CD4-positive, alpha-beta T cell treated with Interleukin-6 at 100 ng/mL for 8 hours (primary cell): ENCODE measurements around the gene LRRC18.

Experiments
- DNase-seq: peaks from one replicate; pipeline ENCODE4 v3.0.0-alpha.2; 2020; ENCODE audit warnings: mixed read lengths, low spot score

The LRRC18 gene

DNA sequence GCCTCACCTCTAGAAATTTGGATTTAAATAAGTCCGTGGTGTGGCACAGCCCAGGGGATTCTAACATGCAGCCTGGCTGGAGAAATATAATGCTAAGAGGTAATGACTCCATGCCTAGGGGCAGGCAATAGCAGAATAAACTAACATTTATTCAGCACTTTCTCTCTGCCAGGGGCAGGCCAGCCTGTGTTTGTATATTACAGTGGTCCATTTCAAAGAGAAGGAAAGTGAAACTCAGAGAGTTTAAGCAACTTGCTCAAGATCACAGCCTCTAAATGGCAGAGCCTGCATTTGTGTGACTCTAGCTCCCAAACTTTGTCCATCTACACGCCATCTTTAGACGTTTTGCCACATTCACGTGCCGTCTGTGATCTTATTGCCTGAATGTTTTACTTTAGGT, 6.7 kb upstream of the LRRC18 start:
- no peak for DNase-seq

DNA sequence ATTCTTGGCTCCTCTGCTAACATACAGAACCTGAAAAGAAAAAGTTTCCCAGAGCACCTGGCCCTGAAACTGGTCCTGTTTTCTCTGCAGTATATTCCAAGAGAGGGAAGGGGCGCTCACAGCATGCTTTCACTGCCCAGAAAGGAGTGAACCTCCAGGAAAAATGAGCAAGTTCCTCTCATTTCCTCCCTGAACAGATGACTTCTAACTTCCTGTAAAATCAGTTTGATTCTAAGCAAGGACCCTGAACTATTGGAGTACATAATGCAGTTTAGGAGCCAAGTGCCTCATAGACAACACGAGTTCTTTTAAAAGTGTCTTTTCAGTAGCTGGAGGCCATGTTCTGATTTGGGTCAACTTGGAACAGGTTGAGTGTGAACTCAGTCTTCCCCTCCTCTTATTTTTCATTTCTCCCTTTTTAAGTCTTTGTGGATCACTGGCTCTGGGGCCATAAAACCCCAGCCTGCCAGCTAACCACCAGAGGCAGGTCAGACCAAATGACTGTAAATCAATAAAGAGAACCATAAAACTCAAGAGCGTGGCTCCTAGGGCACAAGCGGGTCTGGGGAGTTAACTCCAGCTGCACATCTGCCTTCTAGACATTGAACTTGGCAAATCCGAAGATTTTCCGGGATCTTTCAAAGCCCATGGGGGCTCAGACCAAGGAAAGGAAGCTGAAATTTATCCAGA, 5.9 kb upstream of the LRRC18 start:
- DNase-seq, result no peak

DNA sequence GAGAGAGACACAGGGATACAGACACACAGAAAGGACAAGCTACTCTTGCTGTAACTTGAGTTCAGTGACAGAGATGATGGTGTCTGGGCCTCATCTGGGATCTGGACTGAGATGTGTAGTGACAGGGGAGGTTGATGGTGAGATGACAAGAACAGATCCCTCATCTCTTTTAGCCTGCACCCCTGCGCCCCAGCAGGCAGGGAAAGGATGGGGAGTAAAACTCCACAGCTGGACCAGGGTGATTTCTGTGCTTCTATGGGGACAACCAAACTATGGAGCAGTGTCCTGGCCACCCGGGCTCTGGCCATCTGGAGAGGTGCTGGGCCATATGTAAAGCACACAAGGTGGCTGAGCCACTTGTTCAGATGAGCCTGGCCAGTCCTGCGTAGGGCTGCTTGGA, 4.5 kb upstream of the LRRC18 start:
- no peak for DNase-seq

DNA sequence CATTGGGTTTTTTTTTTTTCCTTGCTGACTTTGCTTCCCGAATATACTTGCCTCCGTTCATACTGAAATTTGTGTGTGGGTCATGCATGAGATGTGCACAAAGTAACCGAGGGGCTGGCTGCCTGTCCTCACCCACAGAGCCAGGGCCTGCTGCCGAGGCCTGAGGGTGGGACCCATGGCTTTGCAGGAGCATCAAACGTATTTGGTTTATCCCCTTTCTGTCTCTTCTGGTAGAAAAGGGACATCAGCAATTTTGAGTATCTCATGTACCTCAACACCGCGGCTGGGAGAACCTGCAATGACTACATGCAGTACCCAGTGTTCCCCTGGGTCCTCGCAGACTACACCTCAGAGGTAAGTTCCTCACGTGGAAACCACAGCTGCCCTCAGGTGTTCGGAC, 3.5 kb upstream of the LRRC18 start:
- DNase-seq, result no peak

DNA sequence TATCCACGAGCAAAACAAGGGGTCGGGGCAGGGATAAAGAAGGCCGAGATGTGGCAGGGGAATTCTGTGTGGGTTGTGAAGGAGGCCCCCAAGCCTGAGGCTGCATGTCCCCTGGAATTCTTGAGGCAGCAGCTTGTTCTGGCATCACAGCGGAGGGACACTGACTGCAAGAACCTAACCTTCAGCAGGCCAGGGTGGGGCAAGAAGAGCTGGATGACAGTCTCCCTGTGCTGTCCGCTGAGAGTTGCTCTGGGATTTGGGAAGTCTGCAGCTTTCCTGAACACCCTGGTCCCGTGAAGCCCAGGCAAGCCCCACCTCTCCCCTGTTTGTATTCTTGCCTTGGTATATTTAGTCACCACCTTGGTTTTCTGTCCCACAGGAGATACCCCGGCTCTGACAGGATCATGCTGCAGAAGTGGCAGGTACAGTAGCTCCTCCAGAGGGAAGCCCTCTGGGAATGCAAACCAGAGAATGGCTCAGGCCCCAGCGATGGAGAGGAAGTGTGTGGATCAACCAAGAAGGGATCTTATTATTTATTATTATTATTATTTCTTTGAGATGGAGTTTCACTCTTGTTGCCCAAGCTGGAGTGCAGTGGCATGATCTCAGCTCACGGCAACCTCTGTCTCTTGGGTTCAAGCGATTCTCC, 1.9 kb upstream of the LRRC18 start:
- no peak for DNase-seq

GRCh38 chr10:48940958-48941357, 1.3 kb upstream of the LRRC18 start:
- DNase-seq, result no peak

DNA sequence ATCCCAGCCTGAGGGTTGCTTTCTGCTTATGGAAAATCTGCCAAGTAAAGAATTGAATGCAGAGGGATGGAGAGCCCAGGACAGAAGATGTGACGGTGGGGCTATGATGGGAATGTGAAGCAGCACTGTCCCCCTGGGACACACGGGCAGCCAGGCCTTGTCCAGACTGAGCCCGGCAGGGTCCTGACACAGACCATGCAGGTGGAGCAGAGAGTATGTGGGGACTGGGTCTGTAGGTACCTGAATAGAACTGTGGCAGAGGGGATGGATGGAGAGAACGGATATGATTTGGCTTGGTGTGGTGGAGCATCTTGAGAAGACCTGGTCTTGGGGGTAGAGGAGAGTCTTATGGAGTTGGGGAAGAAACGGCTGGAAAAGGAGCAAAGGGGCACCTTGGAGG, 732 bp upstream of the LRRC18 start:
- DNase-seq, result no peak

DNA sequence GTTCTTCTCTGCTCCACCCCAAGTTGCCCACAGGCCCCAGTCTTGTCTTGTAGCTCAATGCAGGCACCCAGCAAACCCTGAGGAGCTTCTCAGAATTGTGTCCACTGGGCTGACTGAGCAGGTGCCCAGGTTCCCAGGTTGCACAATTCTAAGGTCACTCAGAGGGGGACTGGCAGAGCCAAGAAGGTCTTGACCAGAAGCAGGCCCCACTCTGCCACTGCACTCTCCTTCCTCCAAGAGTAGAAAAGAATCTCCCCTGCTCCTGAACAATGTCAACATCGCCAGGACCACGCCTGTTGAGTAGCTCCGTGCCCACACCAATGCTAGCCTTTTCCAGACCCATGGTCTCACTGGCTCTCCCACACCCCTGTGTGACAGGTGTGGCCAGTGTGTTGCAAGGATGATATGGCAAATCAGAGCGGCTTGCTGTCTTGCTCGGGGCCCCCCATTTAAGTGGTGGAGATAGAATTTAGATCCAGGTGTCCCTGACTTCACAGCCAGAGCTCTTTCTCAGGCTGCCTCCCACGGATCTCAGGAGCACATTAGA, 577 bp downstream of the LRRC18 start:
- no peak for DNase-seq

DNA sequence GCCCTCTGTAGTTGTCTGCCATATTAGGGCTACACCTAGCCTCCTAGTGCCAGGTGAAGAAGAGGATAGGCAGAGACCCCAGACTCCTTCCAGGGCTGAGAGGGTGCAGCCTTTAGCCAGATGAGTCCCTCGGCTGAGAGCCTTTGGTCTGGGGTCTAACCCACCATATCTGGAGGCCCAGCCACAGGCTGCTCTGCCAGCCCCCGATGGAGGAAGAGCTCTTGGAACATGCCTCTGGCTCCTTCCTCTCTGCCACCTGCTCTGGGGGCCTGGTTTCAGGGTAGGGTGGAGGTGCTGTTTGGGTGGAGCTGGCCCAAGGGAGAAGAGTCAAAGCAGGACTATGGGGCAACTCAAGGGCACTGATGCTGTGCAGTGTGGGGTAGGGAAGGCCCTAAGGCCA, 1.4 kb downstream of the LRRC18 start:
- no peak for DNase-seq

- DNase-seq, result no peak
Measured at GRCh38 chr10:48937796-48938195, 1.8 kb downstream of the LRRC18 start.

- DNase-seq, result no peak
Measured at GRCh38 chr10:48935577-48935976, 4.1 kb downstream of the LRRC18 start.

- DNase-seq, result no peak
Measured at GRCh38 chr10:48934672-48935501, 4.8 kb downstream of the LRRC18 start.

- DNase-seq, result no peak
Measured at GRCh38 chr10:48932831-48933664, 6.6 kb downstream of the LRRC18 start.

GRCh38 chr10:48931188-48931587, 8.5 kb downstream of the LRRC18 start:
- DNase-seq, result no peak

- DNase-seq, result no peak
Measured at GRCh38 chr10:48929413-48929990, 10.1 kb downstream of the LRRC18 start.

DNA sequence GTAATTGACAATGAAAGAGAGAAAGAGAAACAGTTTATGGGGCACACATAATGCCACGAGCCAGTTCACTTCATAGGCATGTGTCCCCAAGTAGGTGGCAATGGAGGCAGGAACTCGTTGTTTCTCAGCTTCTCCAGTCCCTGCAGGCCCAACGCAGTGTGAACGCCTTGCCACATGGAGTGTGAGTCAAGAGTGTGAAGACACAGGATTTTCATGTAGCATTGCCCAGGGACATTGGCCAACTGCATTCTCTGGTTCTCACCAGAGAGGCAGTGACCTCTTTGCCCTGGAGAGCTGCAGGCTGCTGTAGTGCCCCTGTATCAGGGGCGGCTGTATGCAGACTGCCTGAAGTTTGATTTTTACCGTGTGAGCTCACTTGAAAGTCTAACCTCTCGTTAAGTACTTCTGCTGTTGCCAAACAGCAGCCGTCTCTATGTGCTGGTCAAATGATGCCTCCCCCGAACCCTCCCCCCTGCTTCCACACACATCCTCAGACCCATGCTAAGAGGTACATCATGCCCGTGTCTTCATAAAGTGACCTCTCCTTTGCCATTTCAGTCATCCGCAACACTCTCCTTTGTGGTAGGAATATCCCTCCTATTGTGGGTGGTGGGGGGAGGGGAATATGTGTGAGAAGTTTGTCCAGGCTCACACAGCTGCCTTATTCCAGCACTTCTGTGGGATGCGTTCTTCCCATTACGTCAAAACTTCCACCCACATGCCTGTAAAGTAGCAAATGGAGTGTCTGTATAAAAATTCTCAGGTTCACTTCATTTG, 12.7 kb downstream of the LRRC18 start:
- no peak for DNase-seq

DNA sequence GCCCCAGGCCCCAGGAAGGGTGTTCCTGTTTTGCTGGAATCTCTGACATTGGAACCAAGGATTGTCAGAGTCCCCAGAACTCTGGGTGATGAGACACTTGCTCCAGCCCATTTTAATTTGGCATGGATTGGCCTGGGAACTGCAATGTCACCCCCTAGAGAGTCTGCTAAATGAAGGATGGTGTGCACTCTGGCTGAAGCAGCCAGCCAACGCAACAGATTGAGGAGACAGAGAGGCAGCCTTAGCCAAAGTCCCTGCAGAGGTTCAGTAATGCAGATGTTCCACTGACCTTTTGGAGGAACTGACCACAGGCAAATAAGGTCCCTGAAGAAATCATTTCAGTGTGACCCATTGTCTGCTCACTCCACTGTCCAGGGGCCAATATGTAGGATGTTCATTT, 13.4 kb downstream of the LRRC18 start:
- DNase-seq, result no peak

GRCh38 chr10:48924988-48925387, 14.7 kb downstream of the LRRC18 start:
- no peak for DNase-seq

DNA sequence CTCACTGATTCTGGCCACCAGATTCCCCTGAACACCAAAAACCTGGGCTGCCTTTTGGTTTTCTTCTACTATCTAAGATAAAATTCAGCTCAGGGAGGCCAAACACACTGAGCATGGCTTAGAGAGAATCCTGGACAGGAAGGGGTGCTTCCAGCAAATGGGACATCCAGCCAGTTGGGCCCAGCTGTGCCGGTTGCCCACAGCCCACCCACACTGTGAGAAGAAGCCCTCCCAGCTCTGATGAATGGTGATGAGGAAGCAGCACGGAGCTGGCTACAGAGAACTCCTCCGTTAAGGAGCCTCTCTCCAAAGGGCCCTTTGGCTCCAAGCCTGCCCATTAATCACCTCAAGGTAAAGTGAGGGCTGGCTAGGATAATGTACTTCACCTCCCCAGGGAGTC, 15.9 kb downstream of the LRRC18 start:
- no peak for DNase-seq

GRCh38 chr10:48913674-48914073, 26.0 kb downstream of the LRRC18 start:
- DNase-seq, result no peak

- no peak for DNase-seq
Measured at GRCh38 chr10:48910548-48910947, 29.1 kb downstream of the LRRC18 start.
